Activated T-helper 2 cell treated with anti-CD3 and anti-CD28 coated beads, Interferon-gamma antibody, Interleukin-2, Interleukin-4, amounts not matched to agents 10 μg/mL and 5 μg/mL and 100 μg/mL, durations not matched to agents 14 hours and 24 hours and 36 hours (primary cell): ENCODE results near the gene TSPYL4. TPM values are rescaled to one million over a fixed set of nuclear protein-coding genes. Genes with fewer than 3 reads are reported as not detected.

ENCODE experiments used
- DNase-seq: peaks from one replicate; pipeline ENCODE4 v3.0.0; 2021; ENCODE audit warnings: low spot score
- H3K27ac Mint-ChIP-seq: one replicate; pipeline ENCODE4 v1.8.0; 2021; ENCODE audit warnings: mixed read lengths
- H3K27me3 Mint-ChIP-seq: one replicate; pipeline ENCODE4 v1.8.0; 2021; ENCODE audit warnings: low read depth, mixed read lengths
- H3K36me3 Mint-ChIP-seq: one replicate; pipeline ENCODE4 v1.8.0; 2021; ENCODE audit warnings: low read depth, mixed read lengths
- H3K4me1 Mint-ChIP-seq: one replicate; pipeline ENCODE4 v1.8.0; 2021; ENCODE audit warnings: low read depth, mixed read lengths
- H3K4me3 Mint-ChIP-seq: one replicate; pipeline ENCODE4 v1.8.0; 2021; ENCODE audit warnings: low read depth, mild to moderate bottlenecking, moderate library complexity, mixed read lengths
- H3K9me3 Mint-ChIP-seq: one replicate; pipeline ENCODE4 v1.8.0; 2021; ENCODE audit warnings: mixed read lengths
- intact Hi-C: fragments of 100-400 bp; cut with micrococcal nuclease; formaldehyde crosslinking; loops from one replicate; pipeline ENCODE4 v1.15.1; 2023
- total RNA-seq: library from RNA; stranded (reverse); gene quantifications from 2 replicates; pipeline ENCODE4 v1.2.3, GENCODE V29; 2022

TSPYL4 gene
- total RNA-seq, 1 donor from 2014 or later: 18.0 TPM

DNA sequence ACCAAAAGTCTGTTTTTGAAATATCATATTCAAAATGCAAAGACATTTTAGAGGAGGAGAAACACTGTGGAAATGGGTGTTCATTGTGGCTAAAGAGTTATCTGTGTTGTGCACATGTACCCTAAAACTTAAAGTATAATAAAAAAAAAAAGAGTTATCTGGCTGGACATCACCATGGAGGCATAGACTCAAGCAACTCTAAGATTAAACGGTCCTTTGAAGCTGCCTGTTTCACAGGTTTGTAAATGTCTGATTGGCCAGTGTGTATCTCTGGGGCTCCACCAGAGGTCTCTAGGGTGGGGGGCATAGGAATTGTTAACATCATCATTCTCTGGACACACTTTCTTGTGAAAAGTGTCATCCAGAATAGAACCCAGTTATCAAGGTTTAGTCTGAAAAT lies 39.2 kb downstream of the TSPYL4 start:
- Mint-ChIP-seq H3K36me3 (no peaks in the 10 kb centered on the region), H3K4me1 (no peaks in the 10 kb centered on the region), H3K27ac (no peak overlapping the region), H3K9me3 (no peaks in the 10 kb centered on the region), H3K27me3 (no peaks in the 10 kb centered on the region), H3K4me3 (no peak overlapping the region)
- DNase-seq: no peak
- intact Hi-C loops: loop anchor here (5.0 kb wide), 2 partner anchors 63 to 358 kb away; partner anchors contain the start of genes RWDD1 and TSPYL1

DNA sequence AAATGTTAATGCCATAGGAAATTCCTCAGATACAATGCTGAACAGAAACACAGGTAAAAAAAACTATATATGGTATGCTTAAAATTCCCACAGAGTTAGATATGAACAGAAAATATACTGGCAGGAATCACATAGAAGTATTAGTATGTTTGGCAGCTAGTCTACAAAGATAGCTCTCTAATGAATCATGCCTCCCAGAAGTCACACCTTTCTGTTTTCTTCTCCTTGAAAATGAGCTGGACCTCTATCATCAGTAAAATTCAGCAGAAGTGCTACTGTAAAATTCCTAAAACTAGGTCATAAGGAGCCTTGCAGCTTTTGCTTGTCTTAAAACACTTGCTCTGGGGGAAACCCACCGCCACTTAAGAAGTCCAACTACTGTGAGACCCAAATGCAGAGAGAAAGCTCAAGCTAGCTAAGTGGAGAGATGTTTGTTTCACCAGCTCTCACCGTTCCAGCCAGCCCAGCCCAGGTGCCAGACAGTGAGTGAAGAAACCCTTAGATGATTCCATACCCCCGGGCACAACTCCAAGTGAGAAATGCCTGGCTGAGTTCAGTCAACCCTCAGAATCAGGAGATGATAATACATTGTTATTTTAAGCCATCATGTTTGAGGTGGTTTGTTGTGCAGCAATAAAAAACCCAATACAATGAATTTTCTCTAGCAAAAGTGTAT lies 43.0 kb downstream of the TSPYL4 start:
- Mint-ChIP-seq H3K27me3 (no peaks in the 10 kb centered on the region), H3K36me3 (no peaks in the 10 kb centered on the region), H3K4me3 (no peak overlapping the region), H3K27ac (no peak overlapping the region), H3K9me3 (no peaks in the 10 kb centered on the region), H3K4me1 (peaks cover 3% of the 10 kb centered on the region)
- intact Hi-C loops: no loop called here
- no peak for DNase-seq

DNA sequence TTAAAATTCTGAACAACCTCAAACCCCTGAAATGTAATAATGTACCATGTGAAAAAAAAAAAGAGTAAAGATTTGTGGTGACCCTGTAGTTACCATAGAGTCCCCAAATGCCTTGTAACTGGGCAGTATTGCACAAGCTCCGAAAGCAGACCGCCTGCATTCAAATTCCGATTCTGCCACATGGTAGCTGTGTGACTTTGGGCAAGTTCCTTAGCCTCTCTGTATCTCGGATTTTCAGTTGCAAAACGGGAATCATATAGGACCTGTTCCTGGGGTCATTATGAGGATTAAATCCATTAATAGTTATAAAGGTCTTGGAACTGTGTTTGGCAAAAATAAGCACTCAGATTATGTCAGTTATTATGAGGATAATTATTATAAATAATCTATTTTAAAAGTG lies 43.6 kb downstream of the TSPYL4 start:
- intact Hi-C loops: no loop called here
- no peak for DNase-seq
- no peak overlapping the region for H3K4me3 Mint-ChIP-seq
- no peaks in the 10 kb centered on the region for H3K36me3 Mint-ChIP-seq
- no peaks in the 10 kb centered on the region for H3K27me3 Mint-ChIP-seq
- peaks cover 4% of the 10 kb centered on the region for H3K4me1 Mint-ChIP-seq
- no peaks in the 10 kb centered on the region for H3K9me3 Mint-ChIP-seq
- no peak overlapping the region for H3K27ac Mint-ChIP-seq

DNA sequence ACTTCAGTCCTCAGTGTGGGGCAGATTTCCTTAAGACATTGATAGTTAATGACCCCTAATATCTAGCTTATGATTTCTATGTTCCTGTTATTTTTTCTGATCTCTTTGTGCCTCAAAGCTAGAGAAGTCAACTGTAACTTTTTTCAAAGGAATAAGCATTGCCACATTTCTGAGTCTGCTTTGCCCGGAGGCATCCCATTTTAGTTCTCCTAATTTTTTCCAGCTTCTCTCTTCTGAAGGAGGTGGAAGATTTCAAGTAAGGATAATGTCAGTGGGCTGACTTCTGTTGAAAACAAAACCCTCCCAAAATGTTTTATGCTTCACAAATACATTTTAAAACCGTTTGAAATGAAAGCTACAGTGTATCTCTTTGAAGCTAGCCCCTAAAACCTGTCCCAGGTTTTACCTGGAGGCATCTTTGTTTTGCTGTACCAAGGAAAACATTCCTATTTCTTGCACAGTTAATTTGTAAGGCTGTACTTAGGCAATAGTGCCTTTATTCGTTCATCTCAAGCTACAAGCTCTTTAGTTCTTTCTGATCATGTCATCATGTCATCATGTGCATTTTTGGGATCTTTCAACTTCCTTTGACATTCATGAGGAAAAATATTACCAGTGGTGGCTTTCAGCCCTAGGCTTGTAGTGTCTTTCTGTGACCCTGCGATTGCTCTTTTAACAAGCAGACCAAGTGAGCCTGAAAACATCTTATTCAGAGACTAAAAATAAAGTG lies 45.7 kb downstream of the TSPYL4 start:
- intact Hi-C loops: no loop called here
- no peaks in the 10 kb centered on the region for H3K9me3 Mint-ChIP-seq
- H3K27me3 Mint-ChIP-seq: no peaks in the 10 kb centered on the region
- no peak overlapping the region for H3K27ac Mint-ChIP-seq
- H3K4me1 Mint-ChIP-seq: peaks cover 7% of the 10 kb centered on the region
- no peak for DNase-seq
- H3K36me3 Mint-ChIP-seq: no peaks in the 10 kb centered on the region
- no peak overlapping the region for H3K4me3 Mint-ChIP-seq

DNA sequence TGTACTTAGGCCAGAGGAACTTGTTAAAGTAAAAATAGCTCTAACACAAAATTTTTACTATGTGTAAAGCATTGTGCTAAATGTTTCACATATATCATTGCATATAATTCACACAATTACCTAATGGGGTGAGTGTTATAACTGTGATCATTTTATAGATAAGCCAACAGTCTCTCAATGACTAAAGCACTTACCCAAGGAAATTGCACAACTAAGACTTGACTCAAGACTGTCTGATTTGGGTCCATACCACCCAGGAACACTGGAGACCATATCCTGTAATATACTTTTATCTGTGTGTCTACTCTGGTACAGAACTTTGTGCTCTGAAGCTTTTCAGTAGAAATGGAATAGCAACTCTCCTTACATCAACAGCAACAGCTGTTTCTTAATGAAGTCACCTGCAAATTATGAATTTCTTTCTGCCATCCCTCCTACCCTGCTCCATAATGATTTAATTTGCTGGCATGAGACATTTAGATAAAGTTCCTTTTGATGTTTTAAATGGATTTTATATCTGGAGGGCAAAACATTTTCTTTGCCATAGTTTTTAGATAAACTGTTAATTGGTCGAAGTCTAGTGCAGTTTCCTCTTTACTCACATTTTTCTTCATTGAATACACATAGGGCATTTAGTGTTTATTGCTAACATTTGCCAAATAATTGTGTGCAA lies 47.5 kb downstream of the TSPYL4 start:
- peaks cover 7% of the 10 kb centered on the region for H3K4me1 Mint-ChIP-seq
- H3K27me3 Mint-ChIP-seq: no peaks in the 10 kb centered on the region
- intact Hi-C loops: no loop called here

DNA sequence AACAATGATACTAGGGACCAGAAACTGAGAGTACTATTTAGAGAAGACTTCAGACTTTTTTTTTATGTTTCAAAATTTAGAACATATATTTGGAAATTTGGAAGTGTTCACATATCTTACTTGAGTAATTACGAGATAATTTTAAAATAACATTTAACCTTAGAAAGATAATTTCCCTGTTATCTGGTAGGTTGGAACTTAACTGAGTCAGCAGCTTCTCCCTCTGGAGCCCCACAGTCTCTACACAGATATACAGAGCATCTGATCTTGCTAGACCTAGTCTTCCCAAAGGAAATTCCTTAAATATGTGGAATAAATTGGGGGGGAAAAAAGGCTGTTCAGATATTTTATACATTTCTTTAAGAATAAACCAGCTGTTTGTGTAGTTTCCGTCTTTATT lies 48.6 kb downstream of the TSPYL4 start:
- Mint-ChIP-seq H3K4me1 (peaks cover 11% of the 10 kb centered on the region), H3K4me3 (no peak overlapping the region), H3K27me3 (no peaks in the 10 kb centered on the region), H3K36me3 (no peaks in the 10 kb centered on the region), H3K9me3 (no peaks in the 10 kb centered on the region), H3K27ac (no peak overlapping the region)
- DNase-seq: no peak
- intact Hi-C loops: no loop called here

More for the DNA sequence above, 47.5 kb downstream of the TSPYL4 start:
- Mint-ChIP-seq H3K27ac (no peak overlapping the region), H3K9me3 (no peaks in the 10 kb centered on the region), H3K4me3 (no peak overlapping the region), H3K36me3 (no peaks in the 10 kb centered on the region)
- no peak for DNase-seq

DNA sequence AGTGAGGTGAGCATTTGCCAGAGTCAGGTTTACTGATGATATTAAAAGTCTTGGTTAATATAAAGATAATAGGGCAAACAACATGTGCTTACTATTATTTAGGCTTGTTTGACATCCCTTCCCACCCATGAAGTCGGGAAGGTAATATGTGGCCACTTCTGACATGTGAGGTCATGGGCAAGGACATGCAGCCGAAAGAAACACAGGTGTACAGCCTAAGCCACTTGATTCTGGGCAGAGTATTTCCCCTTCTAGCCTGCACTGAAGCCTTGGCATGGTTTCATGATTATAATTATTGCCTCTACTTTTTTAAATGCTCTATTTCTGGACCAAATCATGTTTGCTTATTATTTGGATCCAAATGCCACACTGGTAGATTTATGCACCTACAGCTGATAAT lies 52.3 kb downstream of the TSPYL4 start:
- Mint-ChIP-seq H3K4me3 (no peak overlapping the region), H3K27me3 (no peaks in the 10 kb centered on the region), H3K36me3 (no peaks in the 10 kb centered on the region)

DNA sequence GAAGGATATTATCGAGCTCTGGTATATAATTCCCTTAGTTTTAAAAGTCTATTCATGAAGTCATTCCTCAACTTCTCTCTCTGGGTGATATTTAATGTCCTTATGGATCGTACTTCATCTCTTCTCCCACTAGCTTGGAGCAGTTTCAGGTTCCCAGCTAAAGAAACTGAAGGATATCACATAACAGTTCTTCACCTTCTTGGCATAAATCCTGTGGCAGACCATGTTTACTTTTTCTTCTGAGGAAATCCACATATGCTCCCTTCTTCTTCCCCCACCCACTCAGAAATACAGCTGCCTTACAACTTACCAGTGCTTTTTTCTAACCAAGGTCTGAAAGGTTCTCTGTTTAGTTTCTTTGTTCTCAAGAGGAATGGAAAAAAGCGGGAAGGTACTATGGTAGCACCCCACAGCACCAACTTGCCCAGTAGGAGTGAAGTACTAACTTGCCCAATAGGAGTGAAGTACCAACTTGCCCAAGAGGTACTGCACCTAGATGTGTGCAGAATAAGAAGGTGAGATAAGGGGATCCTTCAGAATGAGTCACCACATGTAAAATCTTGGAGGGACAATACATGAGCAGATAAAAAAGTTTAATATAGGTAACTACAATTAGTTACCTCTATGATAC lies 53.1 kb downstream of the TSPYL4 start:
- no peak overlapping the region for H3K27ac Mint-ChIP-seq
- no peak overlapping the region for H3K4me3 Mint-ChIP-seq
- no peaks in the 10 kb centered on the region for H3K9me3 Mint-ChIP-seq
- H3K27me3 Mint-ChIP-seq: no peaks in the 10 kb centered on the region
- DNase-seq: no peak
- intact Hi-C loops: no loop called here
- H3K4me1 Mint-ChIP-seq: peaks cover 8% of the 10 kb centered on the region
- no peaks in the 10 kb centered on the region for H3K36me3 Mint-ChIP-seq

More for the DNA sequence above, 52.3 kb downstream of the TSPYL4 start:
- no peaks in the 10 kb centered on the region for H3K9me3 Mint-ChIP-seq
- peaks cover 11% of the 10 kb centered on the region for H3K4me1 Mint-ChIP-seq
- DNase-seq: no peak
- intact Hi-C loops: no loop called here
- no peak overlapping the region for H3K27ac Mint-ChIP-seq

Other genes with a start within 250 kb of the TSPYL4 start
- 0.02 and 0.05 TPM in 2 replicates for gene FRK, start 193.2 kb downstream of the TSPYL4 start, total RNA-seq
- gene NT5DC1, start 153.2 kb downstream of the TSPYL4 start, total RNA-seq: 44.1 and 50.4 TPM in 2 replicates
- not detected in 2 replicates for gene COL10A1, start 127.9 kb downstream of the TSPYL4 start, total RNA-seq
- gene TSPYL1, start 25.9 kb upstream of the TSPYL4 start, total RNA-seq: 41.1 and 42.3 TPM in 2 replicates
- gene DSE, start 116.9 kb upstream of the TSPYL4 start, total RNA-seq: 3.4 and 3.8 TPM in 2 replicates
- 8.6 and 9.7 TPM in 2 replicates for gene CALHM6, start 207.3 kb upstream of the TSPYL4 start, total RNA-seq